Measurements from ENCODE around the gene TFCP2L1. TPM values are rescaled to one million over a fixed set of nuclear protein-coding genes. Genes with fewer than 3 reads are reported as not detected.
"Not testable (repeated sequence)": the region's sequence is repeated elsewhere in the genome, so short reads cannot be mapped to it uniquely, and the experiment has no call there.

TFCP2L1 gene
- total RNA-seq, 1 donor from 2014 or later, result 0.02 TPM

DNA sequence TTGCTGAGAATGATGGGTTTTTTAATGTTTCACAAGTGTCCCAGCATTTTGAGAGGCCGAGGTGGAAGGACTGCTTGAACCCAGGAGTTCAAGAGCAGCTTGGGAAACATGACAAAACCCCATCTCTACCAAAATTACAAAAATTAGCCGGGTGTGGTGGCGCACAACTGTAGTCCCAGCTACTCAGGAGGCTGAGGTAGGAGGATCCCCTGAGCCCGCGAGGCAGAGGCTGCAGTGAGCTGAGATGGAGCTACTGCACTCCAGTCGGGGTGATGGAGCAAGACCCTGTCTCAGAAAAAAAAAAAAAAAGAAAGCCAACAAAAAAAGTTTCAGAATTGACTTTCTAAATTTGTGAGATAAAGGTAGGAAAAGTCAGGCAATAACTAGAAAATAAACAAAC is 8.7 kb downstream of the TFCP2L1 start:
- Mint-ChIP-seq H3K27ac (ENCODE audit: unreplicated experiment) (no peak overlapping the region), H3K27me3 (ENCODE audit: low read depth) (peaks cover 58% of the 10 kb centered on the region), H3K36me3 (ENCODE audit: low read depth) (no peaks in the 10 kb centered on the region), H3K4me3 (ENCODE audit: unreplicated experiment) (no peak overlapping the region), H3K4me1 (ENCODE audit: low read depth) (no peaks in the 10 kb centered on the region), H3K9me3 (ENCODE audit: low read depth) (no peaks in the 10 kb centered on the region)
- TF ChIP-seq, protein P1, sequence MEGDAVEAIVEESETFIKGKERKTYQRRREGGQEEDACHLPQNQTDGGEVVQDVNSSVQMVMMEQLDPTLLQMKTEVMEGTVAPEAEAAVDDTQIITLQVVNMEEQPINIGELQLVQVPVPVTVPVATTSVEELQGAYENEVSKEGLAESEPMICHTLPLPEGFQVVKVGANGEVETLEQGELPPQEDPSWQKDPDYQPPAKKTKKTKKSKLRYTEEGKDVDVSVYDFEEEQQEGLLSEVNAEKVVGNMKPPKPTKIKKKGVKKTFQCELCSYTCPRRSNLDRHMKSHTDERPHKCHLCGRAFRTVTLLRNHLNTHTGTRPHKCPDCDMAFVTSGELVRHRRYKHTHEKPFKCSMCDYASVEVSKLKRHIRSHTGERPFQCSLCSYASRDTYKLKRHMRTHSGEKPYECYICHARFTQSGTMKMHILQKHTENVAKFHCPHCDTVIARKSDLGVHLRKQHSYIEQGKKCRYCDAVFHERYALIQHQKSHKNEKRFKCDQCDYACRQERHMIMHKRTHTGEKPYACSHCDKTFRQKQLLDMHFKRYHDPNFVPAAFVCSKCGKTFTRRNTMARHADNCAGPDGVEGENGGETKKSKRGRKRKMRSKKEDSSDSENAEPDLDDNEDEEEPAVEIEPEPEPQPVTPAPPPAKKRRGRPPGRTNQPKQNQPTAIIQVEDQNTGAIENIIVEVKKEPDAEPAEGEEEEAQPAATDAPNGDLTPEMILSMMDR (IDR thresholded peaks at IDR 0.05), result no peak
- no peak for DNase-seq (ENCODE audit: low spot score)

DNA sequence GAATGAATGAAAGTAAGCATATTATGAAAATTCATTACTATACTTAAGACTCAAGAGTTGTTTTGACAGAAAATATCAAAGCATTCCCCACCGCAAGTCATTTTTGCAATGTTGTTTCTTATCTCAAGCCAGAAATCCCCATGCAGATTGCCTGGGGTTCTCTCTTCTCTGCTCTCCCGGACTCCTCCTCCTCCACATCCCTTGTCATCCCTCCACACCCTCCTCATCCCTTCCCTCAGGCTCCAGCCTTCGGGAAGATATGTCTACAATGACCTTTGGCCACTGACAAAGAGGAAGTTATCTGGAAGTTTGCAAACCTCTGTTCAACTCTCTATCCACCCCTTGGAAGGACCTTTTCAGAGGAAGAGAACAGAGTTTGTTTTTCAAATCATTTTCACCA is 11.9 kb downstream of the TFCP2L1 start:
- DNase-seq (ENCODE audit: low spot score), result no peak
- H3K9me3 Mint-ChIP-seq (ENCODE audit: low read depth), result no peaks in the 10 kb centered on the region
- no peak overlapping the region for H3K27ac Mint-ChIP-seq (ENCODE audit: unreplicated experiment)
- no peaks in the 10 kb centered on the region for H3K4me1 Mint-ChIP-seq (ENCODE audit: low read depth)
- peaks cover 40% of the 10 kb centered on the region for H3K27me3 Mint-ChIP-seq (ENCODE audit: low read depth)
- H3K4me3 Mint-ChIP-seq (ENCODE audit: unreplicated experiment), result no peak overlapping the region
- no peaks in the 10 kb centered on the region for H3K36me3 Mint-ChIP-seq (ENCODE audit: low read depth)
- TF ChIP-seq, protein P1 (IDR thresholded peaks at IDR 0.05), result no peak

DNA sequence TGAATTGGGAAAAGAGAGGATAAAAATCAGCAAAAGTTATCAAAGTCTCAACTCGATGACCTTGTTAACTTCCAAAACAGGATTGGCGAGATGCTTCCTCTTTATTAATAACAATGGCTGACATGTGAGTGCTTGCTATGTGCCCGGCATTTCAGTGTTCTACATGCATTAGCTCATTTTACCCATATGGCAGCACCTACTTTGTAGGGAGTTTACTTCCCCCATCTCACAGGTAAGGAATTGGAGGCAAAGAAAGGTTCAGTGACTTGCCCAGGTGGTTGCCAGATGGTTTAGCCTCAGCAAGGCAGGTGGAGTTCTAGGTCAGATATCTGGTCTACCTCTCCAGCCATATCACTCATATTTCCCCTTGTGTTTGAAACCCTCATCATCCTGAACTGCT is 12.4 kb downstream of the TFCP2L1 start:
- H3K4me1 Mint-ChIP-seq (ENCODE audit: low read depth), result no peaks in the 10 kb centered on the region
- peaks cover 40% of the 10 kb centered on the region for H3K27me3 Mint-ChIP-seq (ENCODE audit: low read depth)
- no peak overlapping the region for H3K4me3 Mint-ChIP-seq (ENCODE audit: unreplicated experiment)
- no peak overlapping the region for H3K27ac Mint-ChIP-seq (ENCODE audit: unreplicated experiment)
- H3K36me3 Mint-ChIP-seq (ENCODE audit: low read depth), result no peaks in the 10 kb centered on the region
- H3K9me3 Mint-ChIP-seq (ENCODE audit: low read depth), result no peaks in the 10 kb centered on the region
- no peak for DNase-seq (ENCODE audit: low spot score)
- TF ChIP-seq, protein P1 (IDR thresholded peaks at IDR 0.05), result no peak

DNA sequence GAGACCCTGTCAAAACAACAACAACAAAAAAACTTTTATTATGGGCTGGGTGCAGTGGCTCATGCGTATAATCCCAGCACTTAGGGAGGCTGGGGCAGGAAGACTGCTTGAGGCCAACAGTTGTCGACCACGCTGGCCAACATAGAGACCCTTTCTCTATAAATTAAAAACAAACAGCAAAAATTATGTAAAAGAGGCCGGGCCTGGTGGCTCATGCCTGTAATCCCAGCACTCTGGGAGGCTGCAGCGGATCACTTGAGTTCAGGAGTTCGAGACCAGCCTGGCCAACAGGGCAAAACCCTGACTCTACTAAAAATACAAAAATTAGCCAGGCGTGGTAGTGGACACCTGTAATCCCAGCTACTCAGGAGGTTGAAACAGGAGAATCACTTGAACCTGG is 15.6 kb downstream of the TFCP2L1 start:
- H3K27ac Mint-ChIP-seq (ENCODE audit: unreplicated experiment); H3K9me3 Mint-ChIP-seq (ENCODE audit: low read depth); DNase-seq (ENCODE audit: low spot score); H3K4me3 Mint-ChIP-seq (ENCODE audit: unreplicated experiment); H3K4me1 Mint-ChIP-seq (ENCODE audit: low read depth); H3K36me3 Mint-ChIP-seq (ENCODE audit: low read depth): not testable (repeated sequence)
- H3K27me3 Mint-ChIP-seq (ENCODE audit: low read depth), result peaks cover 28% of the 10 kb centered on the region

DNA sequence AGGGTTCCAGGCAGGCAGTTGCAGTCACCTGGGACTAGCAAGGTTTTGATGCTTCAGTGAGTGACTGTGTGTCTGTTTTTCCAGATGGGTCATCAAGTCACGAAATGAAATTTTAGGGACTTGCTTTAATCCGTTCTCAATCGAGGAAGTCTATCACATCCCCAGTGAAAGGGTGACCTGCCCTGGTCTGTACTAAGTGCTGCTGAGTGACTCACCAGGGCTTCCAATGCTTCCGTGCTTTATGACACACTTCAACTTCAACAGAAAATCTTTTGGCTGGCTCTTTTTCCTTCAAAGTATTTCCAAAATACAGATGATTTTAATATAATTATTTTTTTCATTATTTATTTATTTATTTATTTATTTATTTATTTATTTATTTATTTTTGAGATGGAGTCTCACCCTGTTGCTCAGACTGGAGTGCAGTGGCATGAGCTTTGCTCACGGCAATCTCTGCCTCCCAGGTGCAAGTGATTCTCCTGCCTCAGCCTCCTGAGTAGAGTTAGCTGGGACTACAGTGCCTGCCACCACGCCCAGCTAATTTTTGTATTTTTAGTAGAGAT is 18.4 kb downstream of the TFCP2L1 start:
- DNase-seq (ENCODE audit: low spot score), result no peak

More for the DNA sequence above, 18.4 kb downstream of the TFCP2L1 start:
- no peaks in the 10 kb centered on the region for H3K9me3 Mint-ChIP-seq (ENCODE audit: low read depth)
- H3K4me1 Mint-ChIP-seq (ENCODE audit: low read depth), result no peaks in the 10 kb centered on the region
- H3K4me3 Mint-ChIP-seq (ENCODE audit: unreplicated experiment), result no peak overlapping the region
- TF ChIP-seq, protein P1 (IDR thresholded peaks at IDR 0.05), result no peak
- H3K27ac Mint-ChIP-seq (ENCODE audit: unreplicated experiment), result no peak overlapping the region
- peaks cover 6% of the 10 kb centered on the region for H3K27me3 Mint-ChIP-seq (ENCODE audit: low read depth)
- no peaks in the 10 kb centered on the region for H3K36me3 Mint-ChIP-seq (ENCODE audit: low read depth)
